K562 (cell line): Measurements from ENCODE around the gene C9orf50. TPM values are rescaled to one million over a fixed set of nuclear protein-coding genes. Genes with fewer than 3 reads are reported as not detected.

ENCODE experiments used
- ARID2 ChIP-seq: fragments of 450-650 bp; IDR thresholded peaks from 2 replicates; pipeline ENCODE4 v1.6.1; 2017; ENCODE audit warnings: antibody characterized with exemption, mild to moderate bottlenecking
- CBFA2T2 ChIP-seq: fragments of 450-650 bp; conservative IDR thresholded peaks from 2 replicates; pipeline ENCODE4 v1.6.1; 2017; ENCODE audit warnings: mild to moderate bottlenecking
- E2F6 ChIP-seq, 2 experiments: IDR thresholded peaks; 2 replicates each; pipeline ENCODE4 v1.6.1; 2011; ENCODE audit warnings: borderline replicate concordance in 1 of 2, control low read depth in 1 of 2, low read depth in 1 of 2, low read length in 1 of 2, mild to moderate bottlenecking in 1 of 2, mixed read lengths in 1 of 2, moderate library complexity in 1 of 2; ENCODE audit not compliant: insufficient read depth in 1 of 2, insufficient read length in 1 of 2, poor library complexity in 1 of 2, severe bottlenecking in 1 of 2; ENCODE audit errors: extremely low read depth in 1 of 2
- ELF1 ChIP-seq: fragments of 200-800 bp; sonication (Bioruptor generic); IDR thresholded peaks from 2 replicates; pipeline ENCODE4 v1.6.1; 2016; ENCODE audit warnings: missing genetic modification characterization, missing compliant biosample characterization
- FUS ChIP-seq: fragments of 200-400 bp; formaldehyde crosslinking; optimal IDR thresholded peaks from 2 replicates; pipeline ENCODE3; 2017; ENCODE audit warnings: low read depth, low read length
- HEY1 ChIP-seq: fragments of 250-450 bp; sonication (Bioruptor Pico); IDR thresholded peaks from 2 replicates; pipeline ENCODE4 v1.5.0; 2020; ENCODE audit warnings: mild to moderate bottlenecking, moderate library complexity, borderline replicate concordance
- HMG20A ChIP-seq: fragments of 450-650 bp; formaldehyde crosslinking; conservative IDR thresholded peaks from 2 replicates; pipeline ENCODE4 v1.4.0; 2020; ENCODE audit warnings: mild to moderate bottlenecking, mixed read lengths
- JUN ChIP-seq, 2 experiments: sonication (generic) in 1 of 2; formaldehyde crosslinking in 1 of 2; IDR thresholded peaks; 2 replicates each; pipeline versions ENCODE4 v1.6.1 to v1.8.0; 2012 to 2022; ENCODE audit warnings: borderline replicate concordance in 2 of 2, mild to moderate bottlenecking in 2 of 2, improper control_type of control experiment in 1 of 2, low read depth in 1 of 2, low read length in 1 of 2, missing genetic modification reagents in 1 of 2
- KAT7 ChIP-seq: sonication (generic); formaldehyde crosslinking; IDR thresholded peaks from 2 replicates; pipeline ENCODE4 v1.8.0; 2022; ENCODE audit warnings: missing genetic modification reagents, mild to moderate bottlenecking, borderline replicate concordance
- KLF16 ChIP-seq: IDR thresholded peaks from 2 replicates; pipeline ENCODE4 v1.6.1; 2016; ENCODE audit warnings: antibody characterized with exemption
- L3MBTL2 ChIP-seq: fragments of 450-650 bp; IDR thresholded peaks from 2 replicates; pipeline ENCODE4 v1.6.1; 2016; ENCODE audit warnings: mild to moderate bottlenecking, moderate library complexity
- LARP7 ChIP-seq: fragments of 450-650 bp; IDR thresholded peaks from 2 replicates; pipeline ENCODE4 v1.6.1; 2016
- POU5F1 ChIP-seq: fragments of 150-350 bp; IDR thresholded peaks from 2 replicates; pipeline ENCODE4 v1.6.1; 2014; ENCODE audit warnings: borderline replicate concordance, low read length, low read depth, mild to moderate bottlenecking; ENCODE audit not compliant: partially characterized antibody
- SP2 ChIP-seq: IDR thresholded peaks from 2 replicates; pipeline ENCODE4 v1.6.1; 2011; ENCODE audit warnings: mild to moderate bottlenecking, low read depth, low read length, moderate library complexity; ENCODE audit not compliant: poor library complexity, severe bottlenecking; ENCODE audit errors: extremely low read depth
- TRIM28 ChIP-seq: fragments of 450-650 bp; IDR thresholded peaks from 2 replicates; pipeline ENCODE4 v1.6.1; 2017
- ZNF124 ChIP-seq: sonication (generic); formaldehyde crosslinking; IDR thresholded peaks from 2 replicates; pipeline ENCODE4 v1.8.1; 2022; ENCODE audit warnings: missing genetic modification reagents
- ZNF165 ChIP-seq: fragments of 250-450 bp; sonication (Bioruptor Pico); IDR thresholded peaks from 2 replicates; pipeline ENCODE4 v1.4.0; 2020; ENCODE audit warnings: borderline replicate concordance
- ZNF197 ChIP-seq: fragments of 200-800 bp; sonication (Bioruptor generic); IDR thresholded peaks from 2 replicates; pipeline ENCODE4 v1.6.1; 2016; ENCODE audit warnings: low read depth, missing genetic modification characterization, missing compliant biosample characterization
- ZNF324 ChIP-seq: fragments of 250-450 bp; sonication (Bioruptor Pico); IDR thresholded peaks from 2 replicates; pipeline ENCODE4 v1.4.0; 2020; ENCODE audit warnings: mild to moderate bottlenecking
- ZNF347 ChIP-seq: fragments of 450-650 bp; formaldehyde crosslinking; IDR thresholded peaks from 2 replicates; pipeline ENCODE4 v1.4.0; 2020; ENCODE audit warnings: low read depth, mild to moderate bottlenecking, moderate library complexity
- polyA plus RNA-seq, 8 experiments: library from polyadenylated mRNA; depleted of rRNA in 4 of 8; stranded (reverse) in 5 of 8; unstranded in 3 of 8; fragments of >200 nt; fragmentation: Nextera tagmentation in 2 of 8; fragmentation: Illumina TruSeq in 1 of 8; extraction: Ambion mirVana in 2 of 8; extraction: Trizol in 1 of 8; gene quantifications; 2 replicates each; pipeline versions ENCODE4 v1.2.1 to v1.2.3, GENCODE V29; 2011 to 2014; ENCODE audit warnings: inconsistent platforms in 1 of 8, missing spikeins in 1 of 8
- total RNA-seq, 7 experiments: library from RNA; depleted of rRNA in 6 of 7; stranded (reverse); fragments of >200 nt in 6 of 7; fragmentation: Illumina TruSeq in 2 of 7; extraction: Trizol in 2 of 7; gene quantifications; 2 replicates each; pipeline versions ENCODE4 v1.2.1 to v1.2.3, GENCODE V29; 2011 to 2021; ENCODE audit warnings: low replicate concordance in 1 of 7

Gene C9orf50
- total and polyA plus RNA-seq, 9 of the 15 experiments (the other 6 are each of a cell fraction or from before 2014, with no cell fraction given): not detected

GRCh38 chr9:129595311-129595741 is 25.6 kb downstream of the C9orf50 start (continued):
- TF ChIP-seq KLF16 (no peak), ZNF324 (CRISPR knock-in tag) (no peak), ZNF165 (CRISPR knock-in tag) (no peak), JUN (IDR thresholded peaks at IDR 0.05; ENCODE audit: borderline replicate concordance, low read depth, low read length) (no peak), JUN (CRISPR knock-in tag; IDR thresholded peaks at IDR 0.05; ENCODE audit: borderline replicate concordance) (no peak), L3MBTL2 (peak; percentile 54), LARP7 (no peak), HMG20A (CRISPR knock-in tag) (no peak), TRIM28 (no peak), SP2 (no peak), KAT7 (no peak), CBFA2T2 (no peak), ZNF197 (CRISPR knock-in tag) (no peak), FUS (no peak), ZNF124 (CRISPR knock-in tag) (no peak), ELF1 (tag) (0 out of 2 replicates have a peak, but pooled peaks have one; percentile 36), ARID2 (no peak), HEY1 (no peak), ZNF347 (CRISPR knock-in tag) (no peak), E2F6 (IDR thresholded peaks at IDR 0.05; ENCODE audit: borderline replicate concordance in 1 of 2, extremely low read depth in 1 of 2, insufficient read depth in 1 of 2, insufficient read length in 1 of 2, low read depth in 1 of 2, low read length in 1 of 2, poor library complexity in 1 of 2, severe bottlenecking in 1 of 2) (peak in 1 of 2 experiments; percentile 31), POU5F1 (no peak)
- TF ChIP-seq, all 486 proteins: peak for 7
